GM12892 (cell line): ENCODE measurements around the gene RBM33.
"Not testable (repeated sequence)": the region's sequence is repeated elsewhere in the genome, so short reads cannot be mapped to it uniquely, and the experiment has no call there.

Experiments used
- DNase-seq: peaks from one replicate; pipeline ENCODE4 v3.0.0; 2011; ENCODE audit not compliant: insufficient read length
- FAIRE-seq: peaks from 2 replicates; lab custom pipeline; 2011; peaks lifted over from hg19 to GRCh38; lab: Jason Lieb, UNC
- POLR2A ChIP-seq: IDR thresholded peaks from 2 replicates; pipeline ENCODE4 v1.6.1; 2011; ENCODE audit warnings: low read depth, low read length, control low read depth
- POLR2AphosphoS5 ChIP-seq: IDR thresholded peaks from 2 replicates; pipeline ENCODE4 v1.6.1; 2011; ENCODE audit warnings: low read depth, low read length, control low read depth
- TAF1 ChIP-seq: IDR thresholded peaks from 2 replicates; pipeline ENCODE4 v1.6.1; 2011; ENCODE audit warnings: low read depth, mild to moderate bottlenecking, control low read depth, low read length, borderline replicate concordance

RBM33 gene

DNA sequence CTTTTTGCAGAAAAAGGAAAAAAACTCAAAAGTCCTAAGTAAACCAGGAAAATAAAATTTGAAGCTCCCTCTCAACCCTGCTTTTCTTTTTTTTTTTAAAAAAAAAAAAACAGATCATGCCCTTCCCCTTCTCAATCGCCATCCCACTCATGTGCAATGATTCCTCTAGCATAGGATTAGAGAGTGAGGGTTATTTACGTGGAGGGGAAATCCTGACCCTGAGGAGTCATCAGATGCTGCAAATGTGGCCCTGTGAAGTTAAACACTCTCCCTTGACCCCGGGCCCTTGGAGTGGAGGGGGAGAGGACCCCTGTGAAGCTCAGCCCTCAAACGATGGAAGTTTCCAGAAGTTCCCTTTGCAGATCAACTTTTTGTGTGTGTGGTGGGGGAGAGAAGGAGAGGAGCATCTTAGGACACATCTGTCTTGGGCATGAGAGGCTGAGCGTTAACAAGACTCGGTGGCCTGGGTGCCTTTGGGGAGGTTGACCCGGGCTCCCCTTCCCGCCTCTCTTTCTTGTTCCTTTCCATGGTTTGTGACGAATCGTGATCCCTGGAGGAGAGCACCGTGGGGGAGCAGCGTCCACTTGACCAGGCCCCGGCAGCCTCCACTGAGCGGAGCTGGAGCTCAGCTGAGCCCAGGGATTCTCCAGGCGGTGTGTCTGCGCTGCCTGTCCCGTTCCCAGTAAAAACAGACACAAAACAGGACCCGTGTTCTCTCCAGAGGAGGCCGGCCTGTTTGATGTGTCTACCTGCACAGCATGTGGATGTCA lies 169.3 kb downstream of the RBM33 start:
- TF ChIP-seq POLR2A, result no peak
- TF ChIP-seq TAF1, result no peak
- TF ChIP-seq POLR2AphosphoS5, result no peak
- no peak for DNase-seq
- FAIRE-seq, result no peak

DNA sequence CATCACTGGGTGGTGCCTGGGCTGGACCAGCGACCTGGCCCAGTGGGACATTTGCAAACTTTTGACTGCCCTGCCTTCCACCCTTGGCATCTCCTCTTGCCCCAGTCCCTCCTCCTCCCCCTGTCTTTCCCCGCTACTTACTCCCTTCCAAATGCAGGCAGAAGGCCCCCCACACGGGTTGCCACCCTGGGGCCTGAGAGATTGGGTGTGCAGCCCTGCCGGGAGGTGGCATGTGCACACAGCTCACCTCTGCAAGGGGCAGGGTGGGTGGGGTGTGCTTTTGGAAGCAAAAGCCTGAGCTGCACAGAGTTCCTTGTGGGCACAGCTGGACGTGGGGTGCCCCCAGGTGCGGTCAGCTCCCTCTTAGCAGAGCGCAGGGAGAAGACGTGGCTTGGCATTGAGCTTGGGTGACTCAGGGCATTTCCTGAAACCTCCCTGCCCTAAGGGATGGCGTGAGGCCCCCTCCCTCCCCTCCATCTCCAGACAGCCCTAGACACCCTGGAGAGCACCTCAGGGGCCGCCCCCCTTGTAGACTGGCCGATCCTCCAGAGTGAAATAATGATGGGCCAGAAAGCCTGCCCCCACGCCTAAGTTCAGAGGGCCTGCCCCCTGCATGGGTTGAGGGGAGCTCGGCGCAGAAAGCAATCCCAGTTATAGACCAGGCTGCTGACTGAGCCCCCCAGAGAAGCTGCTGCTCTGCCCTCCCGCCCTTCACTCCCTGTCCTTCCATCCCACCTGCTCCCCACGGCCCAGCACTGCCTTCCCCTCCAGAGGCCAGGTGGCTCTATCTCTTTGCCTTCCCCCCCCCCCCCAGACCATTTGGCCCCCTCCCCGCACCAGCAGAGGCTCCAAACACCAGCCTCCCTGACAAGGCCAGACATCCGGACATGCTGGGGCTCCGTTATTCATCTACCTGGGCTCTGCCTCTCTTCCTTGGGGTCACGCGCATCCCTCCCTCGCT lies 170.1 kb downstream of the RBM33 start:
- no peak for FAIRE-seq
- no peak for DNase-seq
- TF ChIP-seq POLR2A (no peak), POLR2AphosphoS5 (no peak), TAF1 (no peak)

DNA sequence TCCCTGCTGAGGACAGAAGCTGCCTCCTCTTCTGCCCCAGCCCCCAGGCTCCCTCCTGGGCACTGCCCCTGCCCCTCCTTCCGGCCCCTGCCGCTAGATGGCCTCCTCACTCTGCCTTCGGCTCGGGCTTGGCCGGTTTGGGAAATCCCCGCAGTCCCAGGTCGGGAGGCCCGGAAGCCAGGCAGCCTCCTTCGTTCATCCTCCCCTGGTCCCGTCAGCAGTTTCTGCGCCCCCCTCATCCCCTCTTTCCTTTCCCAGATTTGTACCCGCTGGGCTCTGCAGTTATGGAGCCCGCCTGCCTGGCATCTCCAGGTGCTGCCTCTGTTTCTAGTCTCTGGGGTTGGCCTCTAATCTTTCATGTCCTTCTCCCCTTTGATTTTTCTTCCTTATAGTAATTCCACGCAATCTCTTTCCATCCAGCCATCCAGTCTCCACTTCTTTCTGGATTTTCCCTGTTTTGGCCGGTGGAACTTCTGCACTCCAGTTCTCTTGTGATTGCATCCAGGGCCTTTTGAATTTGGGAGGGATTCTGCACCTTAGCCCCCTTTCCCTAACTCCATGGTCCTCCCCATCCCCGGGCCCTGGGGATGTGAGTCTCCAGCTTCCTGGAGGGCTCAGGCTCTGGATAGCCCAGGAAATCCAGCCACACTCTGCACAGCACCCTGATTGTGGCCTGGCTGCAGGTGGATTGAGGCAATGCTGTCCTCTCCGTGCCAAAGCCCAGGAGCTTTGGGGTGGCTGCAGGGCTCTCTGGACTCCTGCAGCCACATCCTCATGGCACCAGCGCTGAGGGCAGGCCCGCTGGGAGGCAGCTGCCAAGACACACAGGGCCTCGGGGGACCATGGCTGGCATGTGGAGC lies 171.1 kb downstream of the RBM33 start:
- TF ChIP-seq POLR2A (no peak), TAF1 (no peak), POLR2AphosphoS5 (no peak)
- DNase-seq, result peak; percentile 89
- peak; percentile 21 for FAIRE-seq

DNA sequence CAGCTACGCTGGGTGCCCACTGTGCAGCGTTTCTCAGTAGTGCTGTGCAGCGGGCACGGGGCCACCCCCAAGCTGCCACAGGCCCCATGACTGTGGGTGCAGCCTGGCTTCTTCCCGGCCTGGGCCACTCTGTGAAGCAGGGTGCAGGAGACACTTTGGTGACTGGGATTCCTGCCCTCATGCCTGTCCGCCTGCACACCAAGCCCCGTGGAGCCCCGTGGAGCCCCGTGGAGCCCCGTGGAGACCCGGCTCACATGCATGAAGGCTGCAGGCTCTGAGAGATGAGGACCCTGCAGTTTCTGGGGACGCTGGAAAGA lies 171.7 kb downstream of the RBM33 start:
- no peak for DNase-seq
- no peak for FAIRE-seq
- no peak for TF ChIP-seq POLR2A
- no peak for TF ChIP-seq TAF1
- no peak for TF ChIP-seq POLR2AphosphoS5

DNA sequence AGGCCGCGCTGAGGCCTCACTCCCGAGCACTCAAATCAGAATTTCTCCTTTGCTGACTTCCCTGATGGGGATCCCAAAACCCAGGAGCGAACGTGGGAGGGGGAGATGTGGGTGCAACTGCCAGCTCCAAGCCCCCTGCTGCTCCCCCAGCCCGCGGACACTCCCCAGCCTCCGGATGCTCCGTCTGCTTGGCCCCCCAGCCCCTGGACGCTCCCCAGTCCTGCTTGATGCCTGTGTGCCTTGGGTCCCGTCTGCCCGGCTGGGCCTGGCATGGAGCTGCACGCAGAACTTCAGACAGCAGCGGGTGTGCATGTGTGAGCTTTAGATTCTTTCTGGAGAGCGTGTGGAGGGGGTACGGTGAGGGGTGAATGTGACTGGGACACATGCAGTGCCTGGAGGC lies 172.5 kb downstream of the RBM33 start:
- no peak for TF ChIP-seq POLR2A
- no peak for TF ChIP-seq TAF1
- TF ChIP-seq POLR2AphosphoS5, result no peak
- DNase-seq (no peak), FAIRE-seq (no peak)

DNA sequence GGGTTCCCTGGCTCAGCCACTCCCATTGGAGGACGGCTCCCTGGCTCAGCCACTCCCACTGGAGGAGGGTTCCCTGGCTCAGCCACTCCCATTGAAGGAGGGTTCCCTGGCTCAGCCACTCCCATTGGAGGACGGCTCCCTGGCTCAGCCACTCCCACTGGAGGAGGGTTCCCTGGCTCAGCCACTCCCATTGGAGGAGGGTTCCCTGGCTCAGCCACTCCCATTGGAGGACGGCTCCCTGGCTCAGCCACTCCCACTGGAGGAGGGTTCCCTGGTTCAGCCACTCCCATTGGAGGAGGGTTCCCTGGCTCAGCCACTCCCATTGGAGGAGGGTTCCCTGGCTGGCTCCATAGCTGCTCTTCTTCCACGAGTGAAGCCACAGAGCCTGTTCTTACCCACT lies 173.1 kb downstream of the RBM33 start:
- DNase-seq, FAIRE-seq: not testable (repeated sequence)

DNA sequence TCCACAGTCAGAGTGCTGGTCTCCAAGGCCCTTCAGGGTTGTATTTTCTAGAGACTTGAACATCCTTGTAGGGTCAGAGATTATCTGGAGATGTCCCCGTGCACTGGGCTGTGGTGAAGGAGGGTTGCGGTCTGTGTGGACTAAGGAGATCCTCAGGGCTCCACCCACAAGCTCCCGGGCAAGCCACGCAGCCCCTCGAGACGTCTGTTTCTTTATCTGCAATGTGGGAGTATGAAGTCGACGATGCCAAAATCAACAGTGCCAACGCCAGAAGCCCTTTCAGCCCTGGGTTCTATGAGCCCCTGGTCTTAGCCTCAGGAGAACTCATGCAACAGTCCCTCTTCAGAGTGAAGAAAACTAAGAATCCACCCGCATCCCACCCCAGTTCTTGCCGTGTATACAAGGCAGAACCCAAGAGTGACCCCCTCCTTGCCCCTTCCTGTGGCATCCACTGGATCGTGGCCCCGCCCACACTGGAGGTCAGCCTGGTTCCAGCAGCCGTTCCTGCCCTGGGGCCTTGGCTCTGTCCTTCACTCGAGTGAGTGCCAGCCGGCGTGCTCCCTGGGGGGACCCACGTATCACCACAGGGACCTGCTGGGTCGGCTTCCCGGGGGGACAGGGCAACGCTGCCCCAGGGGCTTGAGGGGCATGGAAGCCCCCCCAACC lies 173.8 kb downstream of the RBM33 start:
- no peak for DNase-seq
- no peak for FAIRE-seq
- TF ChIP-seq POLR2A (no peak), POLR2AphosphoS5 (no peak), TAF1 (no peak)

DNA sequence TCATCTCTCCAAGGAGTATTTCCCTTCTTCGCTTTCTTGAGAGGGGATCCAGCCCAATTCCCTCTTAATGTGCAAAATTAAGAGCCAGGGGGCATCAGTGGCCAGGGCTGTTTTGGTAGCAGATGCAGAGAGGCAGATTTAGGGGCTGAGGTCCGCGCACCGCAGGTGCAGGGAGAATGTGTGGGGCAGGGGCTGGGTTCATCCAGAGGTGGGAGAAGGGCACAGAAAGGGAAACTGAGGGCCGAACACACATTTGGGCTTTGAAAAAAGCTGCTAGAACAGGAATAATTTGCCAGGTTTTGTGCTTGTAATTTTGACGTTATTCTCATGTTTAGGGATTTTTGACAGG lies 174.3 kb downstream of the RBM33 start:
- FAIRE-seq (no peak), DNase-seq (no peak)
- TF ChIP-seq POLR2A, result no peak
- TF ChIP-seq POLR2AphosphoS5, result no peak
- TF ChIP-seq TAF1, result no peak

DNA sequence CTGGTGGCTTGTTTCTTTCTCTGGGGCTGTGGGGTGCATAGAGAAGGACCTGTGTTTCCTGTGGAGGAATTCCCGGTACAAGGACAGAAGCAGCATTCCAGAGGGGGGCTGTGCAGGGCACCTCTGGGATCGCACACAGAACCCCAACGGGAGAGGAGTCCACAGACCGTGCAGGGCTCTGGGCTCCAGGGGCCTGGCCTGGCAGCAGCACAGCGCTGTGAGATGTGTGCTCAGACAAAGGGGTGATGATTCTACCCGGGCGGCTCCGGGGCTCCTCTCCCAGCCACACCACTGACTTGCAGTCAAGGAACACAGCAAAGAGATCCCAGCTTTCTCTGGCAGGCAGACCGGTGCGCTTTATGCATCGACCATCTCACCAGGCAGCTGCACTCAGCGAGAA lies 174.7 kb downstream of the RBM33 start:
- no peak for DNase-seq
- FAIRE-seq, result no peak
- TF ChIP-seq POLR2AphosphoS5, result no peak
- TF ChIP-seq POLR2A, result no peak
- TF ChIP-seq TAF1, result no peak

DNA sequence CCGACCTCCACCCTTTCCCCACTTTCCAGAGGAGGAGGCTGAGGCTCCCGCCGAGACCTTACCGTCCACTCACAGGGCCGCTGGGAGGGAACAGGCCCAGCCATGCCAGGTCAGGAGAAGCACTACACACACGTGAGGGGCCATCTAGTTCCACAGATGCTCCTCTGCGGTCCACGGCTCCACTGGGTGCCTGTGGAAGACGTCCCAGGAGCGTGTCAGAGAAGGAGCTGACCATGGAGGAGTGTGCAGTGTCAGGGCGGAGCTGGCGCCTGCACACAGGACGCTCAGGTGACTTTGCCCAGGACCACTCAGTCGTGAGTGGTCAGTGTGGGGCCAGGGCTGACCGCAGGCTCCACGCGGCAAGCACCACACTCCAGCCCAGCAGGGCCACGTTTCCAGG lies 175.8 kb downstream of the RBM33 start:
- FAIRE-seq, result no peak
- TF ChIP-seq TAF1 (no peak), POLR2AphosphoS5 (no peak), POLR2A (no peak)
- no peak for DNase-seq

DNA sequence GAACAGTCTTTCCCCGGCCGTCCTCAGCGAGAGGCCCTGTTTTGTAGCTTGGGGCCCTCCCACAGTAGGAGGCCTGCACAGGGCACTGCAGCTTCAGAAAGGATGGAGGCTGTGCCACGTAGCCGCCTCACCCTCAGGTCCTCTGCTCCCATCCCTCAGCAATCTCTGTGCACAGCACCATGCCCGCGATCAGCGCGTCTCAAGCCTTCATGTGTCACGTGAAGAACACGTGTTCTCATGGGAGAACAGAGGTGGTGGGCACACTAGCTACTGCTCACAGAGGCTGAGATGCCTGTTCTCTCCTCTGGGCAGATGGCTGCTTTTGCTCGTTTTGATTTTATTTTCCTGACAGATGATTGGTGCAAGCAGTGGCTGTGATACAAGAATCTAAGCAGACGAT lies 176.3 kb downstream of the RBM33 start:
- no peak for DNase-seq
- FAIRE-seq, result no peak
- TF ChIP-seq POLR2A (no peak), TAF1 (no peak), POLR2AphosphoS5 (no peak)
